CD4-positive, alpha-beta T cell treated with Interleukin-2 at 100 ng/mL for 4 hours (primary cell): ENCODE results near the gene ATXN2.
A peak's percentile ranks its signal among the peaks of the same experiment; 100 is the strongest.
"Not testable (repeated sequence)": the region's sequence is repeated elsewhere in the genome, so short reads cannot be mapped to it uniquely, and the experiment has no call there.

Experiments used
- DNase-seq: peaks from one replicate; pipeline ENCODE4 v3.0.0-alpha.2; 2020; ENCODE audit warnings: low spot score

The ATXN2 gene, protein sequence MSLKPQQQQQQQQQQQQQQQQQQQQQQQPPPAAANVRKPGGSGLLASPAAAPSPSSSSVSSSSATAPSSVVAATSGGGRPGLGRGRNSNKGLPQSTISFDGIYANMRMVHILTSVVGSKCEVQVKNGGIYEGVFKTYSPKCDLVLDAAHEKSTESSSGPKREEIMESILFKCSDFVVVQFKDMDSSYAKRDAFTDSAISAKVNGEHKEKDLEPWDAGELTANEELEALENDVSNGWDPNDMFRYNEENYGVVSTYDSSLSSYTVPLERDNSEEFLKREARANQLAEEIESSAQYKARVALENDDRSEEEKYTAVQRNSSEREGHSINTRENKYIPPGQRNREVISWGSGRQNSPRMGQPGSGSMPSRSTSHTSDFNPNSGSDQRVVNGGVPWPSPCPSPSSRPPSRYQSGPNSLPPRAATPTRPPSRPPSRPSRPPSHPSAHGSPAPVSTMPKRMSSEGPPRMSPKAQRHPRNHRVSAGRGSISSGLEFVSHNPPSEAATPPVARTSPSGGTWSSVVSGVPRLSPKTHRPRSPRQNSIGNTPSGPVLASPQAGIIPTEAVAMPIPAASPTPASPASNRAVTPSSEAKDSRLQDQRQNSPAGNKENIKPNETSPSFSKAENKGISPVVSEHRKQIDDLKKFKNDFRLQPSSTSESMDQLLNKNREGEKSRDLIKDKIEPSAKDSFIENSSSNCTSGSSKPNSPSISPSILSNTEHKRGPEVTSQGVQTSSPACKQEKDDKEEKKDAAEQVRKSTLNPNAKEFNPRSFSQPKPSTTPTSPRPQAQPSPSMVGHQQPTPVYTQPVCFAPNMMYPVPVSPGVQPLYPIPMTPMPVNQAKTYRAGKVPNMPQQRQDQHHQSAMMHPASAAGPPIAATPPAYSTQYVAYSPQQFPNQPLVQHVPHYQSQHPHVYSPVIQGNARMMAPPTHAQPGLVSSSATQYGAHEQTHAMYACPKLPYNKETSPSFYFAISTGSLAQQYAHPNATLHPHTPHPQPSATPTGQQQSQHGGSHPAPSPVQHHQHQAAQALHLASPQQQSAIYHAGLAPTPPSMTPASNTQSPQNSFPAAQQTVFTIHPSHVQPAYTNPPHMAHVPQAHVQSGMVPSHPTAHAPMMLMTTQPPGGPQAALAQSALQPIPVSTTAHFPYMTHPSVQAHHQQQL

GRCh38 chr12:111598637-111599452 lies at the start of gene ATXN2:
ATXN2 (minus strand) TSS chr12:111599315; CDS start chr12:111599034, 281 bp downstream.
- peak; percentile 66 for DNase-seq

GRCh38 chr12:111645433-111645832 lies 46.3 kb upstream of the ATXN2 start:
- no peak for DNase-seq

DNA sequence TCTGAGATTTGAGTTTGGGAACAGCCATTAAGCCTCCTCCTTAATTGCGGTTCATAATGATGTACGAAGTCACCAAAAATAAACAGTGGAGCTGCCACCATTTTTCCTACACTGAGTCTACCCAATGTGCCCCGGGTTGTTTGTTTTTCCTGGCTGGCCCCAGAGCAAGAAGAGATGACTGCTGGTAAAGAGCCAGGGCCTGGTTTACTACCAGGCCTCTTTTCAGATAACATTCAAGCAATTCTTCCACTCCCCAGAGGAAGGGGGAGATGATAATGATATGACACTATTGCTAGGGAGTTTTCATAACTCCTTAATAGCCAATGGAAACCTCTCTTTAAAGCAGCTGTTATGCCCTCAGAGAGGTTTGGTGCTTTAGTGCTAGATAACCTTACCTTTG lies 44.3 kb upstream of the ATXN2 start:
- DNase-seq: no peak

GRCh38 chr12:111642681-111643426 lies 43.7 kb upstream of the ATXN2 start:
- no peak for DNase-seq

- no peak for DNase-seq
Observed at GRCh38 chr12:111640506-111640905, 41.4 kb upstream of the ATXN2 start.

DNA sequence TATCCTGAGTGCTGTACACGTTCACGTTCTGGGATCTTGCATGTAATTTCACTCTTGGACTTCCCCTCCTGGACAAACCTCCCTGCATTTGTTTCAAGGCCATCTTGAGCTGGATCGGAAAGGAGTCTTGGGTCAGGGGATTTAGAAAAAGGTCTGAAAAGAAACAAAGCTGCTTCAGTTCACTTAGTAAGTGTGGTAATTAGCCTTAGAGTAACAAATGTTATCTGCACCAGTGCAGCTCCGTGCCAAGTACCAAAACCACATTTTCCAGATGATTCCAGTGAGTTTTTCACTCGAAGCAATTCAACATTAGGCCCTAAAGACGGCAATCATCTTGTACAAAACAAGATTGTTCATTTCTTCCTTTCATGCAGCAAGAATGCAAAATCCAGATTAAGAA lies 39.4 kb upstream of the ATXN2 start:
- no peak for DNase-seq

DNA sequence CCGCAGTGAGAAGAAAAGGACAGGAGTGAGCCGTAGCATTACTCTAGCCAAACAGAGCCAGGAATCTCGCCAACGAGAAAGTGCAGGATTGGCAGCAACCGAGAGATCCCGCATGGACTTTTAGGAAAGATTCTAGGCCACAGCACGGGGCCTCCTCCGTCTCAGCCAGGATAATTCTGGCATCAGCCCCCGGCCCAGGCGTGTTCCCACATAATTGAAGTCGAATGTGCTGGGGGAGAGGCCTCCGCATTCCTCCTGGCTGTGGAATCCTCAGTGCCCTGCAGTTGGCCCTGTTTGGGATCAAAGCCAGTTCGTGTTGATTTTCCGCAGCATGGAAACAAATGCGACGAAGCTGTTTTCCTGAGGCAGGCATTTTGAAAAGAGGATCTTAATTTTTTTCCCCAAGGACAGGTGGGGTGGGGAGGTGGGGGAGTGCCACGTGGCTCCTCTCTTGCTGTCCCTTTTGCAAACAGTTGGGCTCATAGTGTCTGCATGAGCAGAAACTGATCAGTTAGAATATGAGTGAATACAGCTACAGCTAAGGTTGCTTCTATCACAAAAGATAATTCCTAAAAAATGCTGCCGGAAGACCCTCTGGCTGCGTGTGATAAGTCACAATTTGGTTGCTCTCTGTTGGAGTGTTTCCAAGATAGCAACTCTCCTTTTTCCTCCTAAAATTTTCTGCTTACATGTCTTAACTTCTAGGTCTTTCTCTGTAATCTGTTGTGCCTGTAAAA lies 37.3 kb upstream of the ATXN2 start:
- no peak for DNase-seq

GRCh38 chr12:111635524-111635923 lies 36.4 kb upstream of the ATXN2 start:
- no peak for DNase-seq

GRCh38 chr12:111628505-111629260 lies 29.6 kb upstream of the ATXN2 start:
- DNase-seq: no peak

DNA sequence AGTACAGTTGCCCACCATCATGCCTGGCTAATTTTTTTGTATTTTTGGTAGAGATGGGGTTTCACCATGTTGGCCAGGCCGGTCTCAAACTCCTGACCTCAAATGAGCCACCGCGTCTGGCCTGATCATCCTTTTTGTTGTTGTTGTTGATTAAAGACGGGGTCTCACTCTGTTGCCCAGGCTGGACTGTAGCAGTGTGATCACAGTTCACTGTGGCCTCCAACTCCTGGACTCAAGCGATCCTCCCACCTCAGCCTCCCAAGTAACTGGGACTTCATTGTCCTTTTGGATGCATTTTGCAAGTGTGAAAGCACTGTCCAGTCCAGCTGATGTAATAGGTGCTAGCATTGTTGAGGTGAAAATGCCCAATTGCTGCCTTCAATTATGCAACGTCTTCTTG lies 27.1 kb upstream of the ATXN2 start:
- no peak for DNase-seq

DNA sequence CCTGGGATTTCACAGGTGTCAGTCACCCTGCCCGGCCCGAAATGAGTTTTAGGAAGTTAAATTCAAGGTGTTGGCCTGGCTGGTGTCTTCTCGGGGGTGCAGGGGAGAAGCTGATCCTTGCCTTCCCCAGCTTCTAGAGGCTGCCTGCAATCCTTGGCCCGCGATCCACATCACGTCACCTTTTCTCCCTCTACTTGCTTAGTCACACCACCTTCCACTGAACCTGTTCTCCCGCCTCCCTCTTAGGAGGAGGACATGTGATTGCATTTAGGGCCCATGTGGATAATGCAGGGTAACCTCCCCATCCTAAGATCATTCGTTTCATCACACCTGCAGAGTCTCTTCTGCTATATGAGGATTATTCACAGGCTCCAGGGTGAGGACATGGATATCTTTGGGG lies 25.4 kb upstream of the ATXN2 start:
- DNase-seq: no peak

- not testable (repeated sequence) for DNase-seq
Observed at GRCh38 chr12:111617841-111618240, 18.7 kb upstream of the ATXN2 start.

DNA sequence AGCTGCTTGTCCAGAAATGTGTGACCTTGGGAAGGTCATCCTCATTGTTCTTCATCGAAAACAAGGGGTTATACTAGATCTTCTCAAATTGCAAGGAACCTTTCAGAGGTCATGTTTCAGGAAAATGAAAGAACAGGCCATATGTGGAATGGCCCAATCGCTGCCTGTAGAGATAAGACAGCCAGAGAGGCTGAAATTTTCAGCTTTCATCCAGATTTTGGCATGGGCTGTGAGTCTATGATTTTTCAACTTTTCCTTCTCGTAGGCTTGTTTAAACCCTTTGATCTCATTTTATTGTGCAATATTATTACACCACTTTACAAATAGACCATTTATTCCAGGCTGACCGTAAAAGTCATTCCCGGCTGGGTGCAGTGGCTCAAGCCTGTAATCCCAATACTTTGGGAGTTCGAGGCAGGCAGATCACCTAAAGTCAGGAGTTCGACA lies 17.1 kb upstream of the ATXN2 start:
- DNase-seq: no peak

GRCh38 chr12:111607239-111607638 lies 8.1 kb upstream of the ATXN2 start:
- DNase-seq: no peak

DNA sequence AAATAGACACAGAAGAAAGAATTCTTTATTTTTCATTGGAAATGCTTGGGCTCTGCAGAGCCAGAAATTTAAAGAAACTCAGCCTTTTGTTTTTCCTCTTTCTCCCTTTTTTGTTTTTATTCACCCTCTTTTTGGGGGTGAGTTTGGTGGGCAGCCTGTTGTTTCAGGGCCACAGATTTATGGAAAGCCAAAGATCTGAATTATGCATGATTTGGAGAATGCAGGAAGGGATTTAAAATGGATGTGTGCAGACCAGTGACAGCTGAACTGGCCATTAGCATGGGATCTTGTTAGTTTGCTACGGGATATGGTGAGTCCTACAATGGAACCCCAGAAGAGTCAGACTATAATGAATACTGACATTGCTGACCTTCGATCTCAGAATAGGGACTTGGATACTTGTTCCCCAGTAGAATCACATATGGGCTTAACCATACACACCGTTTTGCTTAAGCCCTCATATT lies 7.7 kb upstream of the ATXN2 start:
- no peak for DNase-seq

- no peak for DNase-seq
Observed at GRCh38 chr12:111605911-111606766, 7.0 kb upstream of the ATXN2 start.

DNA sequence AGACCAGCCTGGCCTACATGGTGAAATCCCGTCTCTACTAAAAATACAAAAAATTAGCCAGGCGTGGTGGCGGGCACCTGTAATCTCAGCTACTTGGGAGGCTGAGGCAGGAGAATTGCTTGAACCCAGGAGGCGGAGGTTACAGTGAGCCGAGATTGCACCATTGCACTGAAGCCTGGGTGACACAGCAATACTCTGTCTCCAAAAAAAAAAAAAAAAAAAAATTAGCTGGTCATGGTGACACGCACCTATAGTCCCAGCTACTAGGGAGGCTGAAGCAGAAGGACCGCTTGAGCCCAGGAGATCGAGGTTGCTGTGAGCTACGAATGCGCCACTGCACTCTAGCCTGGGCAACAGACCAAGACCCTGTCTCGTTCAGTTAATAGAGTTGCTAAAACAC lies 3.7 kb upstream of the ATXN2 start:
- not testable (repeated sequence) for DNase-seq

DNA sequence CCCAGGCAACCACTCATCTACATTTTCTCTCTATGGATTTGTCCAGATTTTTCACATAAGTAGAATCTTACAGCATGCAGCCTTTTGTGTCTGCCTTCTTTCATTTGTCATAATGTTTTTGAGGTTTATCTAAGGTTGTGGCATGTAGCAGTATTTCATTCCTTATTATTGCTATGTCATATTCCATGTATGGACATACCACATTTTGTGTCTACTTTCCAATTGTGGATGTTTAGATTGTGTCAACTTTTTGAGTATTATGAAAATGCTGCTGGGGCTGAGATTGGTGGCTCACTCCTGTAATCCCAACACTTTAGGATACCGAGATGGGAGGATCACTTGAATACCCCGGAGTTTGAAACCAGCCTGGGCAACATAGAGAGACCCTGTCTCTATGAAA lies 3.2 kb upstream of the ATXN2 start:
- DNase-seq: no peak
